Endothelial cell (in vitro differentiated cells): Measurements from ENCODE around the gene DSC2. TPM values are rescaled to one million over a fixed set of nuclear protein-coding genes. Genes with fewer than 3 reads are reported as not detected.
"Not testable (repeated sequence)": the region's sequence is repeated elsewhere in the genome, so short reads cannot be mapped to it uniquely, and the experiment has no call there.

Source experiments
- DNase-seq: peaks from one replicate; pipeline ENCODE4 v3.0.0; 2021; ENCODE audit warnings: low spot score
- H3K27ac Mint-ChIP-seq: one replicate; pipeline ENCODE4 v1.8.0; 2021; ENCODE audit warnings: mixed read lengths, inconsistent platforms; ENCODE audit not compliant: unreplicated experiment
- H3K27me3 Mint-ChIP-seq: one replicate; pipeline ENCODE4 v1.8.0; 2021; ENCODE audit warnings: mild to moderate bottlenecking, moderate library complexity, mixed read lengths, inconsistent platforms; ENCODE audit not compliant: unreplicated experiment
- H3K36me3 Mint-ChIP-seq: one replicate; pipeline ENCODE4 v1.8.0; 2021; ENCODE audit warnings: mild to moderate bottlenecking, low read depth, mixed read lengths, inconsistent platforms; ENCODE audit not compliant: unreplicated experiment
- H3K4me1 Mint-ChIP-seq: one replicate; pipeline ENCODE4 v1.8.0; 2021; ENCODE audit warnings: mild to moderate bottlenecking, mixed read lengths, inconsistent platforms; ENCODE audit not compliant: unreplicated experiment
- H3K4me3 Mint-ChIP-seq: one replicate; pipeline ENCODE4 v1.8.0; 2021; ENCODE audit warnings: mild to moderate bottlenecking, mixed read lengths, inconsistent platforms; ENCODE audit not compliant: unreplicated experiment
- H3K9me3 Mint-ChIP-seq: one replicate; pipeline ENCODE4 v1.8.0; 2021; ENCODE audit warnings: mixed read lengths, inconsistent platforms; ENCODE audit not compliant: unreplicated experiment
- CTCF ChIP-seq: fragments of 200-600 bp; sonication (generic); IDR thresholded peaks from one replicate; pipeline ENCODE4 v1.5.0; 2021; ENCODE audit warnings: antibody characterized with exemption; ENCODE audit not compliant: unreplicated experiment
- total RNA-seq: library from RNA; stranded (reverse); fragmentation: NEBNext Ultra II Directional; extraction: Animal tissue kit (Norgen Biotek cat#: 25700); gene quantifications from one replicate; pipeline ENCODE4 v1.2.1, GENCODE V29; 2021; ENCODE audit not compliant: unreplicated experiment

Gene DSC2
- total RNA-seq, 1 donor from 2014 or later, result 65.4 TPM

GRCh38 chr18:31040686-31041270 is 61.4 kb downstream of the DSC2 start:
- TF ChIP-seq CTCF, result no peak
- Mint-ChIP-seq H3K36me3 (peaks cover 9% of the 10 kb centered on the region), H3K27ac (no peak overlapping the region), H3K4me1 (peaks cover 24% of the 10 kb centered on the region), H3K4me3 (peak overlapping the region; percentile 94), H3K27me3 (peaks cover 17% of the 10 kb centered on the region), H3K9me3 (no peaks in the 10 kb centered on the region)
- peak; percentile 18 for DNase-seq

GRCh38 chr18:31039426-31039825 is 62.8 kb downstream of the DSC2 start:
- no peak overlapping the region for H3K4me3 Mint-ChIP-seq
- DNase-seq, result no peak
- peaks cover 24% of the 10 kb centered on the region for H3K4me1 Mint-ChIP-seq
- peaks cover 9% of the 10 kb centered on the region for H3K36me3 Mint-ChIP-seq
- no peak overlapping the region for H3K27ac Mint-ChIP-seq
- TF ChIP-seq CTCF, result no peak
- no peaks in the 10 kb centered on the region for H3K9me3 Mint-ChIP-seq
- peaks cover 17% of the 10 kb centered on the region for H3K27me3 Mint-ChIP-seq

- not testable (repeated sequence) for H3K4me3 Mint-ChIP-seq
Observed at GRCh38 chr18:31037686-31038085, 64.5 kb downstream of the DSC2 start.

GRCh38 chr18:31034541-31034940 is 67.7 kb downstream of the DSC2 start:
- Mint-ChIP-seq H3K4me3 (no peak overlapping the region), H3K27me3 (no peaks in the 10 kb centered on the region), H3K36me3 (no peaks in the 10 kb centered on the region), H3K9me3 (no peaks in the 10 kb centered on the region), H3K4me1 (no peaks in the 10 kb centered on the region), H3K27ac (no peak overlapping the region)
- no peak for TF ChIP-seq CTCF
- no peak for DNase-seq

More at GRCh38 chr18:31037686-31038085, 64.5 kb downstream of the DSC2 start:
- not testable (repeated sequence) for H3K27ac Mint-ChIP-seq, H3K27me3 Mint-ChIP-seq, H3K9me3 Mint-ChIP-seq, H3K36me3 Mint-ChIP-seq, DNase-seq
- H3K4me1 Mint-ChIP-seq, result peaks cover 16% of the 10 kb centered on the region

- no peak for DNase-seq
- Mint-ChIP-seq H3K9me3 (no peaks in the 10 kb centered on the region), H3K27me3 (no peaks in the 10 kb centered on the region), H3K36me3 (no peaks in the 10 kb centered on the region), H3K4me1 (peaks cover 3% of the 10 kb centered on the region), H3K4me3 (no peak overlapping the region), H3K27ac (peak overlapping the region; percentile 4)
- TF ChIP-seq CTCF, result no peak
Observed at GRCh38 chr18:31030574-31031278, 71.5 kb downstream of the DSC2 start.
